ENCODE data around the gene CLC. TPM values are rescaled to one million over a fixed set of nuclear protein-coding genes. Genes with fewer than 3 reads are reported as not detected.

Gene CLC
- not detected in 5 replicates for total RNA-seq (2022; extraction: Qiagen RNA extraction)

DNA sequence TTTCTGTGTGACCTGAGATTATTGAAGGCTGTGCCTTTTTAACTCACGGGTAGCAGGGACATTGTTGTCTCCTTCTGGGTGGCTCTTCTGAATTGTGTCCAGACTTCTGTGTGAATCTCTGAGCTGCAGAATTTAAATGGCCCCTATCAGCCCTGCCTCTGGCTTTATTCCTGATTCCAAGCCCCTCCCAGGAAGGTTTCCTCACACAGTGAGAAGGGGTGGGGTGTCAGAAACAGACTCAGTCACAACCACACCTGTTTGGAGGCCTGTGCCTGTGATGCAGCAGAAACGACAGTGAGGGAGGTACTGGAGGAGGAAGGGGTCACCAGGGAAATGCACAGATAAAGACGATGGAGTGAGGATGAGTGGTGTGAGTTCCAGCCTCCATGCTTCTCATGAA lies at the start of gene CLC:
Gene CLC (minus strand): TSS at position 139 of the 400 bp plus-strand sequence. CDS start 77 bp downstream, at position 62.

DNA sequence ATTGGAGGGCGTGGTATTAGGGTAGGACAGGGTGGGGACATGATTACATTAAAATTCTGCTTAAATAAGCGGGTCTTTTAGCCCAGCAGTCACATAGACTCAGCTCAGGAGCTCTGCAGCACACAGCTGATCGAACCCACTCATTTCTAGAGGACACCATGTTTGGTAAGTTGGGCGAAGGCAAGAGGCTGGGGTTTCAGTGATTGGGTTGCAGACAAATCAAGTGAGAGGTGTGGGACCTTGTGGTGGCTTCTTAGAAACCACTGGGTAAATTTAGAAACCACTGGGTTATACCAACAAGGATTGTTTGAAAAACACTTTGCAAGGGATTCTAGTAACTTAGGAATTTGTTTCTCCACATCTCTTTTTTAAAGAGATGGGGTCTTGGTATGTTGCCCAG lies 40.9 kb upstream of the CLC start, which contains the start of gene LEUTX:
Gene LEUTX (plus strand): TSS at position 92 of the 400 bp plus-strand sequence. CDS start 67 bp downstream, at position 159.

DNA sequence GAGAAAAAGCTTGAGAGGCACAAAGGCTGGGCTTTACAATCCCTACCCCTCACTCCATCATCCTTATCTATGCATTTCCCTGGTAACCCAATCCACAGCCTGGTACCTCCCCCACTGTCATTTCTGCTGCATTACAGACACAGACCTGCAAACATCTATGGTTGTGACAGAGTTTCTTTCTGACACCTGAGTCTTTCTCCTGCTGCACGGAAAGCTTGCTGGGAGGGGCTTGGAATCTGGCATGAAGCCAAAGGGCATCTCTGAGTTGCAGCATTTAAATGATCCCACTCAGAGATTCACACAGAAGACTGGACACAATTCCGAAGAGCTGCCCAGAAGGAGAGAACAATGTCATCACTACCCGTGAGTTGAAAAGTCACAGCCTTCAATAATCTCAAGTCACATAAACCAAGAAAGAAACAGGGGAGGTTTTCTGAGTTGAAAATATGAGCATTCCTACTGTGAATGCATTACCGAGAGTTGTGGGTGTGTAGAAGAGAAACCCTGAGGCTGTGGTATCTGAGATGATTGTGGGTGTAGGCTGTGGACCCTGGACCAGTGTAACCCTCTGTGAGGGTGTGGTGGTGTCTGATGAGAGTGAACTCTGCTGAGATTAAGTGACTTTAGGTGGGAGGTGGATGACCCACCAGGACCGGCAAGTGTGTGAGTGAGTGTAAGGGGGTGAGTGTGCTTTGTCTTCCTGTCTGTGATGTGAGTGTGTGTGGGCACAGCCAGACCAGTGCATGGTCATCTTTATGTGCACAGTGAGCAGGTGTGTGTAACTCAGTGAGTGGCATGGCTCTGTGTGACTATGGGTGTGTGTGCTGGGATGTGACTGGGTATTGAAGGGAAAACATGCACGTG lies 33.4 kb downstream of the CLC start, which contains the start of gene LGALS14:
Gene LGALS14 (plus strand): TSS at position 301 of the 864 bp plus-strand sequence. CDS start 48 bp downstream, at position 349.

Other genes starting within 250 kb of the CLC start
- 7.2 to 9.6 TPM (median 9.0 TPM) in 5 replicates for gene DLL3, start 239.1 kb downstream of the CLC start, total RNA-seq (2022; extraction: Qiagen RNA extraction)
- 0.05 TPM in 1 of 5 replicates, not detected in the others for gene SELENOV, start 222.9 kb downstream of the CLC start, total RNA-seq (2022; extraction: Qiagen RNA extraction)
- 5.8 to 7.8 TPM (median 7.2 TPM) in 5 replicates for gene EID2B, start 205.2 kb downstream of the CLC start, total RNA-seq (2022; extraction: Qiagen RNA extraction)
- 35.1 to 39.3 TPM (median 35.6 TPM) in 5 replicates for gene EID2, start 197.9 kb downstream of the CLC start, total RNA-seq (2022; extraction: Qiagen RNA extraction)
- gene LGALS13, start 135.5 kb downstream of the CLC start, total RNA-seq (2022; extraction: Qiagen RNA extraction) = not detected in 5 replicates
- gene LGALS16, start 82.1 kb downstream of the CLC start, total RNA-seq (2022; extraction: Qiagen RNA extraction) = not detected in 5 replicates
- not detected in 5 replicates for gene LGALS14, start 33.5 kb downstream of the CLC start, total RNA-seq (2022; extraction: Qiagen RNA extraction)
- not detected in 5 replicates for gene LEUTX, start 40.8 kb upstream of the CLC start, total RNA-seq (2022; extraction: Qiagen RNA extraction)
- gene DYRK1B, start 96.1 kb upstream of the CLC start, total RNA-seq (2022; extraction: Qiagen RNA extraction) = 17.4 to 23.0 TPM (median 20.2 TPM) in 5 replicates
- 649 to 753 TPM (median 689 TPM) in 5 replicates for gene FBL, start 108.3 kb upstream of the CLC start, total RNA-seq (2022; extraction: Qiagen RNA extraction)
- gene FCGBP, start 196.6 kb upstream of the CLC start, total RNA-seq (2022; extraction: Qiagen RNA extraction) = 0.21 to 1.2 TPM (median 0.82 TPM) in 5 replicates
- 271 to 296 TPM (median 278 TPM) in 5 replicates for gene PSMC4, start 233.1 kb upstream of the CLC start, total RNA-seq (2022; extraction: Qiagen RNA extraction)